Measurements from ENCODE around the gene TSPEAR.

DNA sequence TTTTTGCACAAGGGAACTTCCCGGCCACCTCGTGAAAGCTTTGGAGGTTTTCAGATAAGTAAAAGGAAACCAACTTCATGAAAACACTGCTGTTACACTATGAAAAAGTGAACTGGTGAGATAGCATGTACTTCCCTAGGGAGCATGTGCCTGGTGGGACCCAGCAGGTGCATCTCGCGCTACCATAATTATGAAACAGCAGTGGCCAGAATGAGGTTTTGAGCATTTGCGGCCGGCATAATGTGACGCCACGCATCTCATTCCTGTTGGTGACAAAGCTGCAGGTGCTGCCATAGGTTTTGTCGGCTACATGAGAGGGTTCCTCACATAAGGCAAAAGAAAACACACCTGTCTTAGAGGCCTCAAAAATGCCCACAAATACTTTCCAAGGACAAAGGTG lies 154.5 kb downstream of the TSPEAR start:
- TF ChIP-seq, protein P1, sequence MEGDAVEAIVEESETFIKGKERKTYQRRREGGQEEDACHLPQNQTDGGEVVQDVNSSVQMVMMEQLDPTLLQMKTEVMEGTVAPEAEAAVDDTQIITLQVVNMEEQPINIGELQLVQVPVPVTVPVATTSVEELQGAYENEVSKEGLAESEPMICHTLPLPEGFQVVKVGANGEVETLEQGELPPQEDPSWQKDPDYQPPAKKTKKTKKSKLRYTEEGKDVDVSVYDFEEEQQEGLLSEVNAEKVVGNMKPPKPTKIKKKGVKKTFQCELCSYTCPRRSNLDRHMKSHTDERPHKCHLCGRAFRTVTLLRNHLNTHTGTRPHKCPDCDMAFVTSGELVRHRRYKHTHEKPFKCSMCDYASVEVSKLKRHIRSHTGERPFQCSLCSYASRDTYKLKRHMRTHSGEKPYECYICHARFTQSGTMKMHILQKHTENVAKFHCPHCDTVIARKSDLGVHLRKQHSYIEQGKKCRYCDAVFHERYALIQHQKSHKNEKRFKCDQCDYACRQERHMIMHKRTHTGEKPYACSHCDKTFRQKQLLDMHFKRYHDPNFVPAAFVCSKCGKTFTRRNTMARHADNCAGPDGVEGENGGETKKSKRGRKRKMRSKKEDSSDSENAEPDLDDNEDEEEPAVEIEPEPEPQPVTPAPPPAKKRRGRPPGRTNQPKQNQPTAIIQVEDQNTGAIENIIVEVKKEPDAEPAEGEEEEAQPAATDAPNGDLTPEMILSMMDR (IDR thresholded peaks at IDR 0.05), result no peak
- TF ChIP-seq POLR2A (IDR thresholded peaks at IDR 0.05) (no peak), EP300 (IDR thresholded peaks at IDR 0.05) (no peak)
